Loucy (cell line): ENCODE data around the gene PARD3B.

Experiments used
- CTCF ChIP-seq: fragments of 200-600 bp; sonication (generic); conservative IDR thresholded peaks from 2 replicates; pipeline ENCODE4 v1.5.1; 2014; ENCODE audit warnings: mild to moderate bottlenecking, antibody characterized with exemption, low read length
- EZH2phosphoT487 ChIP-seq: fragments of 200-600 bp; IDR thresholded peaks from 2 replicates; pipeline ENCODE4 v1.6.1; 2018; ENCODE audit warnings: antibody characterized with exemption, mild to moderate bottlenecking, moderate library complexity, borderline replicate concordance

GRCh38 chr2:205017912-205018311, 472.6 kb downstream of the PARD3B start:
- TF ChIP-seq CTCF: no peak
- TF ChIP-seq EZH2phosphoT487: no peak
